Fibroblast of the conjunctiva (primary cell): ENCODE measurements around the gene ATP2B1.

Source experiments
- DNase-seq: peaks from one replicate; pipeline ENCODE4 v3.0.0-alpha.2; 2010; ENCODE audit warnings: low read depth

Gene ATP2B1

DNA sequence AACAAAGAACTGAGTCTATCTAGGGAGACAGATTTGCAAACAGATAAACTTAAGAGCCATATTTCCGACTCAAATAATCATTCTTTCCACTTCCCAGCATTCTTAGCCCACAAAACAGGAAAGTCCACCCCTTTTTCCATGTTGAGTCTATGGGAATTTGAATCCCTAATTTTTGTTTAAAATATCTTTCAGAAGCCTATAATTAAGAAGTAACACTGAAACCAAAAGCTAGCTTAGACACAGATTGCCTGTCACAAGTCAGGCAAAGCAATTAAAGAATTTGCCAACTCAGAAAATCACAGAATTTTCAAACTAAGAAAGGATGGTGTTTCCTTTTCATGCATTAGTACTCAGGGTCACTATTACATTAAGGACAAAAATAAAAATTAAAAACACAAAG, 17.0 kb downstream of the ATP2B1 start:
- DNase-seq = no peak

GRCh38 chr12:89690925-89691324, 17.7 kb downstream of the ATP2B1 start:
- DNase-seq = no peak

DNA sequence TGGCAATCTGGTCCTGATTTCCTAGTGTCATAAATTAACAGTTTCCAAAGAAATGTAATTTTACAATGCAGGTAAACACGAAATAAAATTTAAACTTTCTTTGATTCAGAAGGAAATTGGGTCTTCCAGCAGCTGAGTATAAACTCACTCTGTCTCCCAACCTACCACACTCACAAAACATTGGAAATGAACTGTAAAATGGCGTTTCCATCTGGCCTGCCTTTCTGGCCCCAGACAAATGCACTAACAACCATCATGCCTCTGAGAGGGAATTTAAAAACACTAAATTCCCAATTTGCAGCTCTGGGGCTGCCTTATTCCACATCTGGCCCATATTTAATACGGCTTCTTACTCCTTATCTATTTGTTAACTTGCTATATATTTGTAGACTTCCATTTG, 19.3 kb downstream of the ATP2B1 start:
- no peak for DNase-seq

- no peak for DNase-seq
Measured at GRCh38 chr12:89686311-89686710, 22.3 kb downstream of the ATP2B1 start.

DNA sequence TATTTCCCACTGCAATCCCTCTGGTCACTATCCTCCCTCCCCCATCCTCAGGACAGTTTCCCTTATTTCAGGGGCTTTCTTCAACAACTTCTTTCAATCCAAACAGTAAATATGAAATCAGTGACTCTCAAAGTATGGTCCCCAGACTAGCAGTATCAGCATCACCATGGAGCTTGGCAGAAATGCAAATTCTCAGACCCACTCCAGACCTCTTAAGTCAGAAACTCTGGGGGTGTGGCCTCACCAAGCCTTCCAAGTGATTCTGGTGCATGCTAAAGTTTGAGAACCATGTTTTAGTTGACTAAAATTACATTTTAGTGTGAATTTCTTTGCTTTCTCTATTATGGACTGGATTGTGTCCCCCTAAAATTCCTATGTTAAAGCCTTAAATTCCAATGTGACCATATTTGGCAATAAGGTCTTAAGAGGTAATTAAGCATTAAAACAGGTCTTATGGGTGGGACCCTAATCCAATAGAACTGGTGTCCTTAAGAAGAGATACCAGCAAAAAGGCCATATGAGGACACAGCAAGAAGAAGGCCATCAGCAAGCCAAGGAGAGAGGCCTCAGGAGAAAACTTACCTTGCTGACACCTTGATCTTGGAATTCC, 23.2 kb downstream of the ATP2B1 start:
- no peak for DNase-seq

- no peak for DNase-seq
Measured at GRCh38 chr12:89684136-89684535, 24.5 kb downstream of the ATP2B1 start.

GRCh38 chr12:89682284-89682683, 26.4 kb downstream of the ATP2B1 start:
- no peak for DNase-seq

DNA sequence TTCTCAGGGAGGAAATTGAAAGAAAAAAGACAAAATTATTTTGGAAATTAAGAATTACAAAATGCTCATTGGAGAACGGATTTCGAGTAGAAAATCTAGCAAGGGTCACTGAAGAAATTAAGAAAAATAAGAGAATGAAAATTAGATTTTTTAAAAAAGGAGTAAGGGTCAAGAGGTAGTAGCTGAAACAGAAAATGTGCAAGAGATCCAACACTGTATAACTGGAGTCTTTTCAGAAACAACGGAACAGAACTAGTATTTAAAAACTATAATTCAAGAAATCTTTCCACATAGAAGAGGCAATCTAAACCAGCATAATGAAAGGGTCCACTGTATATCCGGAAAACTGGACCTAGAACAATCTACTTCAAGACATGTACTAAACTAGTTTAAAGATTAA, 28.2 kb downstream of the ATP2B1 start:
- no peak for DNase-seq

DNA sequence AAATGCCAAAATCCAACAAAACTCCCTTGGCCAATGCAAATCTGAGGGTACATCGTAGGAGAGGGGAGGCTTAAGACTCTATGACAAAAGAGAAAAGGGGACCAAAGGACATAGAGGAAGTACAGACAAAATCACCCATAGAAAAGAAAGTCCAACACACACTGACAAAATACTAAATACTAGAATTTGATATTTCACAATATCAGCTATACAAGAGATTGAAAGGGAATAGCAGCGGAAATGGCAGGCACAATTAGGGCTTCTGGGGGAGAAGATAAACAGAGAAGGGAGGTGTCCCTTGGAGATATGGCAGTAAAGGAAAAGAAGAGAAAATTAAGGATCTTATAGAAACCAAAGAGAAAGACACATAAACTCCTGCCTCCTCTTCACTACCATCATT, 29.0 kb downstream of the ATP2B1 start:
- DNase-seq = no peak

- no peak for DNase-seq
Measured at GRCh38 chr12:89678225-89678624, 30.4 kb downstream of the ATP2B1 start.

GRCh38 chr12:89676930-89677329, 31.7 kb downstream of the ATP2B1 start:
- no peak for DNase-seq

GRCh38 chr12:89674326-89674942, 34.2 kb downstream of the ATP2B1 start:
- DNase-seq = no peak

- DNase-seq = no peak
Measured at GRCh38 chr12:89673603-89674002, 35.0 kb downstream of the ATP2B1 start.

DNA sequence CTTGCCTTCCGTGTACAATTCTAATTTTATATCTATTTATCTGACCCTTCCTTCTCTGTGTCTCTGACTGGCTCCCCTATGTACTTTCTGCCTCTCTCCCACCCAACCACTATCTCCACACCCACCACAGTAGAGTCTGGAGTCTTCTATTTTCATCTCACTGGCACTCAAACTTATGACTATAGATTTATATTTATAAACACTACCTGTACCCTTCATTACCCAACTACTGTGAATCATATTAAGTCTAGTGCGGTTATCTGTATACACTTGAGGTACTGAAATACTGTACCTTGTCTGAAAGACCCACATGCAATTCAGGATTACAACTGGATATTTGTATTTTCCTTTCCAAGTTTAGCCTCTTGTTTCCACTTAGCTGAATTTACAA, 36.1 kb downstream of the ATP2B1 start:
- no peak for DNase-seq

DNA sequence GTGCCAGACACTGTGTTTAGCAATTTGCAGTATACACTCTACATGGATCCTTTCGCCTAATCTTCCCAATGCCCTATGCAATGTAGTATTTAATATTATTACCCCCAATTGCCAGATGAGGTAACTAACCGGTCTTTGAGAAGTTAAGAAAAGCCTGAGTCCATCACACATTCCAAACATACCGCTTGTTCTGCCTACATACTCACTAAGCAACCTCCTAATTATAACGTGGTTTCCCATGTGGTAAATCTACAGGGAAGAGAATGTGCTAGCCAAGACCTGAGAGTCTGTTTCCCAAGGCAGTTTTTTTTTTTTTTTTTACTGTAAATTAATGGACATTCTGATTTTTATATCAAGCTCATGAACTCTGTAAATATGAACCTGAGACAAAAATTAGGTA, 37.2 kb downstream of the ATP2B1 start:
- DNase-seq = no peak

- DNase-seq = no peak
Measured at GRCh38 chr12:89669197-89669596, 39.4 kb downstream of the ATP2B1 start.

DNA sequence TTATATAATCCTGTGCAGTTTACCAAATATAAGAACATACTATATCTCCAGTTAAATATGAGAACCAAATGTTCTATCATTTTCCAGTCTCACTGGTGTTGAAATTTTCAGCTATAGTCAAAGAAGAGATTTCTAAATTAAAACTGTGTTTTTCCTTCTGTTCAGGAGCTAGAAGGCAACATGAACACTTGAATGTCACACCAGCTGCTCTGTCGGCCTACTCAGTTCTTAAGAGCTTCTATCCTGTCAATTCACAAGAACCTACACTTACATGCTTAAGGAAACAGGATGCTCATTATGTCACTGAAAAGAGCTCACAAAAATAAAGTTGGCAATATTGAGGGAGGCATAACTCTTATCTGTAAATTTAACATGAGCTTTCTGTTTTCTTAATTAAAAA, 43.1 kb downstream of the ATP2B1 start:
- no peak for DNase-seq

DNA sequence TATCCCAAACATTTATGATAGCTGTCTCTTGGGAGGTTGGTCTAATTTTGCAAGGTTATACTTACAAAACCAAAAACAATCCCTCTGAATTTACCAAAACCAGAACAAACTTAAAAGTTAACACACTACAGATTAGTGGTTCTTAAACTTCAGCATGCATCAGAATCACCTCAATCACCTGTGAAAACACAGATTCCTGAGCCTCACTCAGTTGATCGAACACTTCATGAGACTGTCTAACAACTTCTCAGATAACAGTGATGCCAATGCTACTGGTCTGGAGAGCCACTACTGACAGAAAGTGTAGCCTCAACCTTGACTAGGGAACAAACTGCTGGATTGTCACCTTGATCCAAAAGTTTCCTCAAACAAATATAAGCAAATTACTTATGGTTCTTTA, 44.2 kb downstream of the ATP2B1 start:
- DNase-seq = no peak

DNA sequence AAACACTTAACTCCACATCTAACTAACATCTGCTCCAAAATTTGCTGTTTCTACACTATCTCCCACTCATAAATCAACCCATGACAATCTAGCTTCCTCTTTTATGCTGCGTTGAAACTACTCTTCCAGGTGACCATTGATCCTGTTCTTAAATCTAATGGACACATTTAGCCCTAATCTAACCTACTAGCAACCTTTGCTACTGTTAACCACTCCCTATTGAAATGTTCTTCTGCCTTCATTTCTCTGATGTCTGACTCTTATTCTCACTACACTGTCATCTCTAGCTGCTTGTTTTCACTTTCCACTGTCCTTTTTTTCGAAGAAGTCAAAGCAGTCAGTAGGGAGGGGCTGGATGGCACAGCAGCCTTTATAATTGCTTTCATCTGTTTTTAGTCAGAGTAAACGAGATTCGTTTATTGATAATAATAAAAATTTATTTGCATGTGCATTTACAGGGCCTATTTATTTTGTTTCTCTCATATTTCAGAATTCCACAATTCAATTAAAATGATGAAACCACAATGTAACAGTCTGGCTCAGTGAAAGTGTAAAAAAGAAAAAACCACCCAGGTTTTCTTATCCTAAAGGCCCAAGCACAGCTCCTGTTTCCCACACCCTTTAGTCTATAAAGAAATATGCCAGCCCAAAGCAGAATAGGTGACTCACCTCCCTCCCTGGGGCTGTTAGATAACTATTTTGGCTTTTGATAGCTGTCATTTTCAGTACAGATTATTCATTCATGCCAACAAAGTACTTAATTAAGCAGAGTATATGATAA, 44.9 kb downstream of the ATP2B1 start:
- DNase-seq = peak; percentile 26

DNA sequence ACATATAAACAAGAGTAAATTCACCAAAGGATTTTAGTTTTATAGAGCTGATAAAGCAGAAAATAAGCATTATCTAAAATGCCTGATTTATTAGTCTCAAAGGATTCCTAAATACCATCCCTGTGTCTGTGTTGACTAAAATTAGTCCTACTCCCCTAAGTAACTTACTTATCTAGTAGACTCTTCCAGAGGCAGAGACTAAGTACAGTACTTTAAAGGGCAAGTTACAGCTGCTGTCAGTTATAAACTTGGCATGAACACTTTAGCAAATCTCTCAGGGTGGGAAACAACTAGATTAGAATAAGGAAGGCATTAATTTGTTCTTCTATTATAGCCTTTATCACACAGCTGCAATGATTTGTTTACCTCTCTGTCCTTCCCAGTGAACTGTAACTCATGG, 46.0 kb downstream of the ATP2B1 start:
- DNase-seq = no peak

DNA sequence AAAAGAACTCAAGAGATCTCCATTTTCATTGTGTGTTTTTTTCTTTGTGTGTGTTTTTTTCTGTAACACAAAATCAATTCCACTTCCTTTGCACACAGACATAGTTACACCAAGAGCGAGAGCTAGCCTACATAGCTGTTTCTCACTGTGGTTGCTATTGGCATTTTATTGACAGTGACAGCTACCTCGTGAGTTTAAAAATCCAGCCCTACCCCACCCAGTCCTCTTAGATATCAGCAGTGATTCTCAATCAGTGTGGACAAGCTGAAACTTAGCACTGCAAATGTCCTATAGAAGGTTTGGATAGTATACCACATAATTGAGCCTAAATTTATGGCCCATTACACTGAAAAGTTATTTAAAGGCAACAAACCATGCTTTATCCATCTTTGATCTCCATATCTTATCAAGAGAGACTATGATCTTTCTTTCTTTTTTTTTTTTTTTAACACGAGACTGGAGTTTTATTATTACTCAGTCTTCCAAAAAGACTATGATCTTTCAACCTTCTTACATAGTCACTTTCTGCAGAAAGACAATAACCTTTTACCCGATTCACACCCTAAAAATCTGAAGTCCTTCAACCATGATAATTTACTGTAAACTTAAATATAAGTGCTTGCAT, 46.8 kb downstream of the ATP2B1 start:
- no peak for DNase-seq

DNA sequence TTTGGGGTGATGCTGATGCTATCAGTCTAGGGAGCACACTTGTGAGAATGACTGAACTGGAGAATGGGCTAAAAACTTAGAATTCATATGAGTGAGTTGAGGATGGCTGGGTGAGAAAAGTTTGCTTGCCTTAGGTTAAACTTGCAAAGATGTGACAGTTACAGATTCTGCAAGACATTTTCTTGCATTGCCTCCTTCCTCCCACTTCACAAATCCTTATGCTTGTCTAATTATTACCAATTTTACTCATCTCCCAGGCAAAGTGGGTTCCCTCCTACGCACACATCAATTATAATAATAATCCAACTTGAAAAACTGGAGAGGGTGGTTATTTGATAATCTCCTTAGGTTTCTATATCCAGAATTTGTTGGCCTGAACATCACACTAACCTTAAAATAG, 50.9 kb downstream of the ATP2B1 start:
- DNase-seq = no peak

- DNase-seq = no peak
Measured at GRCh38 chr12:89657066-89657465, 51.6 kb downstream of the ATP2B1 start.
